Measurements from ENCODE around the gene DNASE1. TPM values are rescaled to one million over a fixed set of nuclear protein-coding genes. Genes with fewer than 3 reads are reported as not detected.

Gene DNASE1
- polyA plus RNA-seq, 1 donor from 2014 or later, result 47.8 TPM

GRCh38 chr16:3674513-3675295, 20.2 kb downstream of the DNASE1 start:
- Histone ChIP-seq H3K9me2 (ENCODE audit: insufficient read depth, low read length) (no peaks in the 10 kb centered on the region), H3K9me3 (ENCODE audit: low read length) (no peaks in the 10 kb centered on the region), H3K36me3 (ENCODE audit: insufficient read depth, low read length) (peaks cover 14% of the 10 kb centered on the region), H3K4me3 (ENCODE audit: low read length) (no peak overlapping the region), H4K20me1 (ENCODE audit: insufficient read depth) (no peaks in the 10 kb centered on the region), H3K27ac (ENCODE audit: low read length) (no peak overlapping the region), H3K4me2 (ENCODE audit: low read length) (no peak overlapping the region), H3K9ac (ENCODE audit: low read length) (no peak overlapping the region), H3K27me3 (ENCODE audit: insufficient read depth, low read depth, low read length) (no peaks in the 10 kb centered on the region), H3F3A (ENCODE audit: insufficient read depth, low read length, poor library complexity, severe bottlenecking) (no peaks in the 10 kb centered on the region), H2AFZ (ENCODE audit: low read depth, low read length) (no peak overlapping the region), H3K79me2 (replicated peaks; ENCODE audit: insufficient read depth, low read length) (no peaks in the 10 kb centered on the region)
- TF ChIP-seq MXI1 (conservative IDR thresholded peaks at IDR 0.05; ENCODE audit: poor library complexity, severe bottlenecking) (no peak), CTCF (IDR thresholded peaks at IDR 0.05; ENCODE audit: poor library complexity, severe bottlenecking) (no peak), POLR2AphosphoS5 (IDR thresholded peaks at IDR 0.05) (no peak), TAF1 (IDR thresholded peaks at IDR 0.05; ENCODE audit: low read depth) (no peak), RAD21 (conservative IDR thresholded peaks at IDR 0.05) (no peak), REST (IDR thresholded peaks at IDR 0.05; ENCODE audit: borderline replicate concordance) (no peak), EZH2 (IDR thresholded peaks at IDR 0.05; ENCODE audit: borderline replicate concordance, insufficient read depth, low read length, poor library complexity, severe bottlenecking) (no peak), SMC3 (conservative IDR thresholded peaks at IDR 0.05; ENCODE audit: poor library complexity) (no peak), EP300 (conservative IDR thresholded peaks at IDR 0.05; ENCODE audit: poor library complexity, severe bottlenecking) (no peak)

- Histone ChIP-seq H3K9ac (ENCODE audit: low read length) (no peak overlapping the region), H3K4me2 (ENCODE audit: low read length) (no peak overlapping the region), H3K36me3 (ENCODE audit: insufficient read depth, low read length) (peaks cover 14% of the 10 kb centered on the region), H4K20me1 (ENCODE audit: insufficient read depth) (no peaks in the 10 kb centered on the region), H3K4me3 (ENCODE audit: low read length) (no peak overlapping the region), H3F3A (ENCODE audit: insufficient read depth, low read length, poor library complexity, severe bottlenecking) (no peaks in the 10 kb centered on the region), H3K79me2 (replicated peaks; ENCODE audit: insufficient read depth, low read length) (no peaks in the 10 kb centered on the region), H3K27me3 (ENCODE audit: insufficient read depth, low read depth, low read length) (no peaks in the 10 kb centered on the region), H2AFZ (ENCODE audit: low read depth, low read length) (no peak overlapping the region), H3K9me2 (ENCODE audit: insufficient read depth, low read length) (no peaks in the 10 kb centered on the region), H3K27ac (ENCODE audit: low read length) (no peak overlapping the region), H3K9me3 (ENCODE audit: low read length) (no peaks in the 10 kb centered on the region)
- no peak for TF ChIP-seq RAD21 (conservative IDR thresholded peaks at IDR 0.05)
- TF ChIP-seq CTCF (IDR thresholded peaks at IDR 0.05; ENCODE audit: poor library complexity, severe bottlenecking), result no peak
- no peak for TF ChIP-seq TAF1 (IDR thresholded peaks at IDR 0.05; ENCODE audit: low read depth)
- TF ChIP-seq EP300 (conservative IDR thresholded peaks at IDR 0.05; ENCODE audit: poor library complexity, severe bottlenecking), result no peak
Observed at GRCh38 chr16:3675601-3676130, 21.2 kb downstream of the DNASE1 start.

Measured in neural cell (in vitro differentiated cells).